GM19324 (cell line): ENCODE results near the gene STAMBPL1.

ENCODE experiments used
- ATAC-seq: cut with Tn5 transposase; IDR thresholded peaks from one replicate; pipeline ENCODE4 v1.9.1; 2021; ENCODE audit warnings: mild to moderate bottlenecking, moderate library complexity; ENCODE audit not compliant: unreplicated experiment, low FRiP score

The STAMBPL1 gene

GRCh38 chr10:88943778-88944177, 63.7 kb downstream of the STAMBPL1 start:
- ATAC-seq: no peak

GRCh38 chr10:88944813-88945212, 64.8 kb downstream of the STAMBPL1 start:
- no peak for ATAC-seq

DNA sequence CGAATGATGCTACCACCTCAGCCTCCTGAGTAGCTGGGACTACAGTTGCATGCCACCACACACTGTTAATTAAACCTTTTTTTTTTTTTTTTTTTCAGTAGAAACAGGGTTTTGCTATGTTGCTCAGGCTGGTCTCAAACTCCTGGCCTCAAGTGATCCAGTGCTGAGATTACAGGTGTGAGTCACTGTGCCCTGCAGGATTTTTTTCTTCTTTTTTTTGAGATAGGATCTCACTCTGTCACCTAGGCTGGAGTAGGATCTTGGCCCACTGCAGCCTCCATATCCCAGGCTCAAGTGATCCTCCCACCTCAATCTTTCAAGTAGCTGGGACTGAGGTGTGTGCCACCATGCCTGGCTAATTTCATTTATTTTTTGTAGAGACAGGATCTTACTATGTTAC, 66.2 kb downstream of the STAMBPL1 start:
- ATAC-seq: no peak

GRCh38 chr10:88946965-88947590, 67.0 kb downstream of the STAMBPL1 start:
- no peak for ATAC-seq

DNA sequence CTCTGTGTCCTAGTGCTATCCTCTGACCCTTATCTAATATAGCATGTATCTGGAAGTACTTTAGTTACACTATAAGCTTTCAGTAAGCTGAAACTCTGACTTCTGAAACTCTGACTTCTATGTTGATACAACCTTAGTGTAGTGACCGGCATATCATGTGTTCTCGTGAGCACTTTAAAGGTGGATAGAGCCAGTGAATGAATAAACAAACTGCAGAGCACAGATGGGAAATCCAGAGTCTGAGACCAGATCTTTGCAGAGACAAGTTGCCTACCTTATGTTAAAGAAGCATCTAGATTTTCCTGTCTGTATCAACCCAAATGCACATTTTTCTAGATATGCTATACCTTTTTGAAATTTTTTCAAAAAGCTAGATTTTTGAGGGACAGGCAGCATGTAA, 69.0 kb downstream of the STAMBPL1 start:
- no peak for ATAC-seq

DNA sequence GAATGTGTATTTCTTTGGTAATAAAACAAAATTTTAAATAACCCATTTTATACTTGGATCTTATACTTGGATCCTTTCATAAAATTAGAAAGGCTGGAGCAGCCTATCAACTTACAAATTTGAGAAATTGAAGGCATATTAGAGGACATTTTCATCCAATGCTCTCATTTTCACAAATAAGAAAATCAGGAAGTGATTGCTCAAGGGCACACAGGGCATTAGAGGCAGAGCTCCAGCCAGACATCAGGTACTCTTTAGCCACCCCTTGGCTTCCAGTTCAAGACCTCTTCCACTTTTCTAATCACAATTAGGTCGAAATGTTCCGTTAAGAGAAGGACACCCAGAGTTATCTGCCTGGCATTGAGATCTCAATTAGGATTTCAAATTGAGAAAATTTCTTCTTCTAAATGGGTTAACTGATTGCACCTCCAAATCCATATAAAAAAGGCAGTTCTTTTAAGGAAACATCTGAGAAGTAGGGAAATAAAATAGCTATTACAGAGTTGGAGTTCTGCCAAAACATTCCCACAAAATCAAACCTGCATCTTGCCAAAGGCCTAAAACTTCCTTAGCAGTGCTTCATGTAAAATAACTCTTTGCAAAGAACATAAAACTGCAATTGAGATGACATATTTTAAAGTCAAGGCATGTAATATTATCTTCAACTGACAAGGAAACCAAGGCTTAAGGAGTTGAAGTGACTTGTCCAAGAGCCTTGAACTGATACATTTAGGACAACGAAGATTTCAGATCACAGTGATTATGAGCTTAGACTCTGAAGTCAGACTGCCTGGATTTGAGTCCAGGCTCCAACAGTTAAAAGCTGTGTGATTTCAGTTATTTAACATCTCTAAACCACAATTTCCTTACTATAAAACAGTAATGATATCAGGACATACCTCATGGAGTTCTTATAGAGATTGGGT, 70.1 kb downstream of the STAMBPL1 start:
- ATAC-seq: no peak

- no peak for ATAC-seq
Measured at GRCh38 chr10:88952647-88953111, 72.6 kb downstream of the STAMBPL1 start, which contains the start of gene ACTA2. TSS of gene ACTA2 (minus strand) at chr10:88952773. CDS start at chr10:88948930, 3,843 bp downstream.

- ATAC-seq: no peak
Measured at GRCh38 chr10:88953662-88954061, 73.6 kb downstream of the STAMBPL1 start.

DNA sequence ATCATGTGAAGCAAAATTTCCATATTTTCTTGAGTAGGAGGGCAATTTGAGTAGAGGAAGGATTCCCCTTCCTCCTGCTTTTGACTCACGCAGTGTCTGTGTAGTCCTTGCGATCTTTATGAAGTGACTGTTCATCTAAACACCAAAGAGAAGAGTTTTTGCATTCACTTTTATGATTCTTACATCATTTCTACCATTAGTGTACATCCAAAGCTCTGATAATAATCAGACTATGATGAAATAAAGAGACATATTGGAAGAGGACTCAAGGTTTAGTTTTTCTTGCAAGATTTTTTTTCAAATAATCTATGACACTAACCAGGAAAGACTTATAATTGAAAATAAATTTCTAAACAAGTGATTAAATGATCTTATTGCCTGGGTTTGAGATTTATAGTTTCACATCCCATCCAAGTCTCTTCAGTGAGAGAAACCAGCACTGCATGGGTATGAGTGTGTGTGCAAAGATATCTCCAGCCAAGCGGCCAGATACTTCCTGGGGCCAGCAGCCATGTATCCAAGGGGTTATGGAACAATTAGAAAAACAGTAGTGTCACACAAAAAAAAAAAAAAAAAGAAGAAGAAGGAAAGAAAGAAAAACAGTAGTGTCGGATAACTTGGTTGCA, 74.5 kb downstream of the STAMBPL1 start:
- no peak for ATAC-seq

- no peak for ATAC-seq
Measured at GRCh38 chr10:88957381-88957780, 77.3 kb downstream of the STAMBPL1 start.

DNA sequence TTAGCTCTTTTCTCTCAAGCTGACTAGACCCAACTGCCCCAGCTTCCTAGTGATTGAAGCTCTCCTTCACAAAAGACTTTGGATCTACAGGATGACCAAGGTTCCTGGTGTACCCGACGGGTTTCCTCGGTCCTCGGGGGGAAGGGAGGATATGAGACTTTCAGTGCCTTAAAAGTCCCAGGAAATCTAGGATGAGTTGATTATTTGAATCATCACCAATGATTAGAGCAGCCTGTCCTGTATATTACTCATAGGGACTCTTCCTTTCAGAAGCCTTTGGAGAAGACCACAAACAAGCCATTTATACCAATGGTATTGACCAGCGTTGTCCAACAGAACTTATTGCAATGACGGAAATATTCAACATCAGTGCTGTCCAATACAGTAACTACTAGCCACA, 78.7 kb downstream of the STAMBPL1 start:
- no peak for ATAC-seq

DNA sequence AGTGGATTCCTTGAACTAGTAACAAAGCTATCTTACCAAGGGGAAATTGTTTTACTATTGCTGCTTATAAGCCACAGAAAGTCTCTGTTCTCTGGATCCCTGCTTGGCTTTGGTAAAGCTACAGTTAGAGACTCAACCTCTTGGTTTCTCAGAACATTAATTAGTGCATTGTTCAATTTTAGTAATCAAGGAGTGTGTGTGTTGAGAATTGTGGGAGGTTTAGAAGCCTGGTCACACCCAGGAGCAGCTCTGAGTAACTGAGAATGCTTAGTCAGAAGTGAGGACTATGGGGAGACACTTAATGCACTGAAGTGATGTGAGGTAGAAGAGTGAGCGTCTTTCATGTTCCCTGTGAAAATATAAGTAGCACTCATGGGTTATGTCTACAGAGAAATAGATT, 80.8 kb downstream of the STAMBPL1 start:
- ATAC-seq: no peak

- ATAC-seq: no peak
Measured at GRCh38 chr10:88961266-88961665, 81.2 kb downstream of the STAMBPL1 start.

DNA sequence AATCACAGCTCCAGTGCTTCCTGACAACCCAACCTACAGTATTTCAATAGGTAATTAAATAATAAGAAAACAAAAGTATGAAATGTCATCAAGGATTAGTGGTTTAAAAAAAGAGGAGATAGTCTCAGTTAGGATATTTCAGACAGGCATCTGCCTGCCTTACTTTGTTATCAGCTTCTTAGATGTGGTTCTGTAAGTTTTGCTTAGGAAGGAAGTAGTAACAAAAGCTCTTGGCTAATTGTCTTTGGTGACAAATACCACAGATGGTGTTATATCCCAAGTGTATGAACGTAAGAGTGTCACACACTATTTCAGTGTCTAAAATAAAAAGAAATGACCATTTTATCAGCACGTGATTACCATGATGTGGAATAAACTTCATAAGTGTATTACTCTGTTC, 82.3 kb downstream of the STAMBPL1 start:
- ATAC-seq: no peak

DNA sequence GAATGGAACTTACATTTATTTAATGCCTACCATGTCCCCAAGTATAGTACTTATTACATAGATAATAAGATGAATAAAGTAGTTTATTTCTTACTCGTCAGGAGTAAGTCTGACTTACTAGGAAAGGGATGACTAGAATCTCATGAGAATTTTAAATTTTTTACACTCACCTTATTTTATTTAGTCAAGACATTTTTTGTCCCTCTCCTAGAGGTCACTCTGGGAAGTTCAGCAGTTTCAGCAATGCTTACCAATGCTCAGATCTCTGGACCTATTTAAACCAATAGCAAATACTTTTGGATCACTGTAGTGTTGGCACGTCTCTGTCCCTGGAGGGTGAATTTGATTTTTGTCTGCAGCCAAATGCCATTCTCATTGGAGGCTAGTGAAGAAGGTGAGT, 83.3 kb downstream of the STAMBPL1 start:
- ATAC-seq: no peak

- no peak for ATAC-seq
Measured at GRCh38 chr10:88964360-88964759, 84.3 kb downstream of the STAMBPL1 start.

- no peak for ATAC-seq
Measured at GRCh38 chr10:88964869-88965415, 84.9 kb downstream of the STAMBPL1 start.

GRCh38 chr10:88966797-88967196, 86.8 kb downstream of the STAMBPL1 start:
- ATAC-seq: no peak

DNA sequence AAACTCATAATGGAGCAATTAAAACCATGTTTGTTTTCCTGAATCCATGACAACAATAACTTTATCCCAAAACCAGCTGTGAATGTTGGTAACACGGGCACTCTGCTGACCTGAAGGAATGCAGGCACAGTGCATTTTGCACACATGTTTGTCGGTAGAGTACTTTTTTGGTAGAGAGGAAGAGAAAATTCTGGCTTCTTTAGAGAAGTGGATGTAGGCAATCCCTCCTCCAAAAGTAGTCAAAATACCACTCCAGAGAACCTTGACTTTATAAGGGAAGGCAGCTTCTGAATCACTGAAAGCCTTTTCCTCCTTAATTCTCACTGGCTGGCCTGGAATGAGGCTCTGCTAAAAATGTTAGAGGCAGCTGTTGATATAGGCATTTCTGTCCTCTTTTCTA, 88.3 kb downstream of the STAMBPL1 start:
- no peak for ATAC-seq

- ATAC-seq: no peak
Measured at GRCh38 chr10:88971221-88972061, 91.4 kb downstream of the STAMBPL1 start.
